Activated CD4-positive, alpha-beta T cell treated with anti-CD3 and anti-CD28 coated beads for 24 hours (primary cell): Measurements from ENCODE around the gene CFAP97.

Experiments
- DNase-seq, 2 donors: peaks; one replicate each; pipeline ENCODE4 v3.0.0-alpha.2; 2020; ENCODE audit warnings: low read depth in 2 of 2

The CFAP97 gene

DNA sequence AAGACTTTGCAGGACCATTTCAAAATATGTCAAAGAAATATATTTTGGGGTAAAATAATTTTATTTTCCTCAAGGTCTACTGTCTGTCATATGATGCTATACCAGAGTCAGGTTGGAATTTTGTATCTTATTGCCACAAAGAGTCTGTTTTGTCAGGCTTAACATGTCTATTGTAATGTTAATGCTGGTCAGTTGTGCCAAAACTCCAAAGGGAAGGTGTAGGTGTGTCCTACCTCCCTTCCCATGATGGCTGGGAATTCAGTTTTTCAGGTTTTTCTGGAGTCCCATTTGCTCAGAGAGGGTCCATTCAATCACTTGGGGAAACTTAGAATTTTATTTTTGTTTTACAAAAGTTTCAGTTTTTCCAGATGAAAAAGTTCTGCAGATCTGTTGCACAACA lies 94.1 kb downstream of the CFAP97 start:
- DNase-seq = no peak
